Panc1 (cell line): ENCODE data around the gene ZCCHC3. TPM values are rescaled to one million over a fixed set of nuclear protein-coding genes. Genes with fewer than 3 reads are reported as not detected.

ENCODE experiments used
- ATAC-seq: fragments of 200-7000 bp; cut with Tn5 transposase; 2 replicates; pipeline ENCODE4 v1.9.1; 2020; ENCODE audit warnings: mild to moderate bottlenecking, moderate library complexity
- BruUV-seq: library from RNA; stranded (reverse); fragments of 400-500 nt; replicated peaks from 2 replicates; lab custom pipeline; 2021; lab: Mats Ljungman, UMichigan
- CTCF ChIA-PET: fragments of 300-600 bp; sonication (Branson Sonifier 250); formaldehyde crosslinking; loops from one replicate; lab custom pipeline; 2022; ENCODE audit warnings: antibody characterized with exemption; lab: Charles Lee
- POLR2A ChIA-PET: fragments of 300-600 bp; sonication (Branson Sonifier 250); formaldehyde crosslinking; loops from one replicate; lab custom pipeline; 2022; ENCODE audit warnings: antibody characterized with exemption; lab: Charles Lee
- DNase-seq: peaks from one replicate; pipeline ENCODE4 v3.0.0-alpha.2; 2010; ENCODE audit warnings: low read depth, low spot score
- H3K27ac ChIP-seq: 2 replicates; pipeline ENCODE4 v1.5.1; 2011; ENCODE audit warnings: mild to moderate bottlenecking, low read length, inconsistent platforms
- H3K27me3 ChIP-seq: fragments of 200-500 bp; sonication (Bioruptor generic); 2 replicates; pipeline ENCODE4 v1.6.0; 2014; ENCODE audit warnings: low read length, inconsistent platforms; ENCODE audit not compliant: control insufficient read depth, insufficient read depth
- H3K36me3 ChIP-seq: fragments of 200-500 bp; sonication (Bioruptor generic); 2 replicates; pipeline ENCODE4 v1.5.1; 2014; ENCODE audit warnings: inconsistent platforms, mild to moderate bottlenecking, low read length, moderate library complexity; ENCODE audit not compliant: control insufficient read depth, insufficient read depth
- H3K4me1 ChIP-seq: 2 replicates; pipeline ENCODE4 v1.5.1; 2011; ENCODE audit warnings: inconsistent platforms, mild to moderate bottlenecking, low read length, moderate library complexity; ENCODE audit not compliant: control insufficient read depth, insufficient read depth
- H3K4me3 ChIP-seq, 2 experiments: 2 replicates each; pipeline ENCODE4 v1.5.1; 2011 to 2012; ENCODE audit warnings: low read depth in 2 of 2, low read length in 2 of 2, mild to moderate bottlenecking in 2 of 2, inconsistent platforms in 1 of 2, moderate library complexity in 1 of 2
- H3K9me3 ChIP-seq: fragments of 200-500 bp; sonication (Bioruptor generic); 2 replicates; pipeline ENCODE4 v1.5.1; 2014; ENCODE audit warnings: low read depth, mild to moderate bottlenecking, inconsistent platforms, low read length, moderate library complexity; ENCODE audit not compliant: control insufficient read depth, insufficient read depth
- POLR2AphosphoS5 ChIP-seq: IDR thresholded peaks from 2 replicates; pipeline ENCODE4 v1.6.1; 2012; ENCODE audit warnings: mild to moderate bottlenecking, low read depth, low read length, moderate library complexity
- REST ChIP-seq, 2 experiments: IDR thresholded peaks; 2 replicates each; pipeline ENCODE4 v1.6.1; 2011 to 2012; ENCODE audit warnings: low read depth in 2 of 2, control low read depth in 1 of 2, low read length in 1 of 2, mild to moderate bottlenecking in 1 of 2, moderate library complexity in 1 of 2; ENCODE audit not compliant: insufficient read depth in 1 of 2
- SIN3A ChIP-seq: IDR thresholded peaks from 2 replicates; pipeline ENCODE4 v1.6.1; 2012; ENCODE audit warnings: low read depth, mild to moderate bottlenecking, low read length, moderate library complexity, borderline replicate concordance; ENCODE audit not compliant: insufficient read depth
- TCF7L2 ChIP-seq: IDR thresholded peaks from 2 replicates; pipeline ENCODE4 v1.6.1; 2011; ENCODE audit warnings: mild to moderate bottlenecking, low read depth, low read length, inconsistent platforms
- in situ Hi-C: cut with HindIII; loops from 2 replicates; pipeline ENCODE4 v1.10.0; 2016; ENCODE audit warnings: low sequenced_read_pairs, low pct_unique_long_range_greater_than_20kb
- intact Hi-C: fragments of 100-400 bp; cut with micrococcal nuclease; formaldehyde crosslinking; loops from one replicate; pipeline ENCODE4 v1.10.0; 2022; ENCODE audit not compliant: unreplicated experiment
- total RNA-seq: library from RNA; stranded (reverse); gene quantifications from one replicate; pipeline ENCODE4 v1.2.1, GENCODE V29; 2021; ENCODE audit not compliant: unreplicated experiment
- TF ChIP-seq, protein P1 (sequence below): fragments of 450-650 bp; IDR thresholded peaks from 2 replicates; pipeline ENCODE4 v1.5.1; 2017; ENCODE audit warnings: mild to moderate bottlenecking

The ZCCHC3 gene
- total RNA-seq, 1 experiment from 2014 or later, result 18.9 TPM

DNA sequence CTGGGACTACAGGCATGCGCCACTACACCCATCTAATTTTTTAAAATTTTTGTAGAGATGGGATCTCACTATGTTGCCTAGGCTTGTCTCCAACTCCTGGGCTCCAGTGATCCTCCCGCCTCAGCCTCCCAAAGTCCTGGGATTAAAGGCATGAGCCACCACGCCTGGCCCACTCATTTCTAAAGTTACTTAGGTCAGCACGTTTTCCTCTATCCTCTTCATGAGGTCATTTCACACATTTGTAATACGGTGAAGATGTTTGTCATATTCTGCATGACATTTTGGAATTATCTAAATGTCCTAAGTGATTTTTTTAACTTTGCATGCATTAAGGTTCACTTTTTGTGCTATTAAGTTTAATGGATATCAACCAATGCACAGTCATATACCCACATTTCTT lies 16.0 kb downstream of the ZCCHC3 start:
- ChIA-PET POLR2A (no interaction called here), CTCF (no interaction called here)
- H3K4me3 ChIP-seq, result no peak overlapping the region
- H3K27me3 ChIP-seq, result no peaks in the 10 kb centered on the region
- H3K36me3 ChIP-seq, result no peaks in the 10 kb centered on the region
- TF ChIP-seq SIN3A, result no peak
- TF ChIP-seq REST (IDR thresholded peaks at IDR 0.05; ENCODE audit: insufficient read depth in 1 of 2, low read depth in 2 of 2, low read length in 1 of 2), result no peak
- TF ChIP-seq POLR2AphosphoS5, result no peak
- no peak for TF ChIP-seq TCF7L2
- TF ChIP-seq, protein P1, sequence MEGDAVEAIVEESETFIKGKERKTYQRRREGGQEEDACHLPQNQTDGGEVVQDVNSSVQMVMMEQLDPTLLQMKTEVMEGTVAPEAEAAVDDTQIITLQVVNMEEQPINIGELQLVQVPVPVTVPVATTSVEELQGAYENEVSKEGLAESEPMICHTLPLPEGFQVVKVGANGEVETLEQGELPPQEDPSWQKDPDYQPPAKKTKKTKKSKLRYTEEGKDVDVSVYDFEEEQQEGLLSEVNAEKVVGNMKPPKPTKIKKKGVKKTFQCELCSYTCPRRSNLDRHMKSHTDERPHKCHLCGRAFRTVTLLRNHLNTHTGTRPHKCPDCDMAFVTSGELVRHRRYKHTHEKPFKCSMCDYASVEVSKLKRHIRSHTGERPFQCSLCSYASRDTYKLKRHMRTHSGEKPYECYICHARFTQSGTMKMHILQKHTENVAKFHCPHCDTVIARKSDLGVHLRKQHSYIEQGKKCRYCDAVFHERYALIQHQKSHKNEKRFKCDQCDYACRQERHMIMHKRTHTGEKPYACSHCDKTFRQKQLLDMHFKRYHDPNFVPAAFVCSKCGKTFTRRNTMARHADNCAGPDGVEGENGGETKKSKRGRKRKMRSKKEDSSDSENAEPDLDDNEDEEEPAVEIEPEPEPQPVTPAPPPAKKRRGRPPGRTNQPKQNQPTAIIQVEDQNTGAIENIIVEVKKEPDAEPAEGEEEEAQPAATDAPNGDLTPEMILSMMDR, result no peak
- no peak overlapping the region for H3K27ac ChIP-seq
- DNase-seq, result no peak
- no TSS peak for BruUV-seq
- H3K9me3 ChIP-seq, result no peaks in the 10 kb centered on the region
- intact Hi-C loops (no loop called here), in situ Hi-C loops (no loop called here)
- H3K4me1 ChIP-seq, result peaks cover 8% of the 10 kb centered on the region
- ATAC-seq, result no peak

DNA sequence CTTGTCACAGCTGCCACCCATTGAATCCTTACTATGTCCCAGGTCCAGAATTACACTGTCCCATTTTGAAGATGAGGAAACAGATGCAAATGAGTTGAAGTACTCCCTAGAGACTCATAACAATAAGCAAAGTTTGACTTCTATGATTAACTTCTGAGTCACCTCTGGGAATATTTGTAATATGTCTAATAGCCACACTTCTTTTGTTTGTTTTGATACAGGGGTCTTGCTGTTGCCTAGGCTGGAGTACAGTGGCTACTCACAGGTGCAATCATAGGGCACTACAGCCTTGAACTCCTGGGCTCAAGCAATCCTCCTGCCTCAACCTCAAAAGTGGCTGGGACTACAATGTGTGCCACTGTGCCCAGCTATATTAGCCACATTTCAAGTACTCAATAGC lies 16.6 kb downstream of the ZCCHC3 start:
- in situ Hi-C loops, result no loop called here
- ChIA-PET POLR2A (no interaction called here), CTCF (no interaction called here)
- H3K27me3 ChIP-seq, result no peaks in the 10 kb centered on the region
- H3K4me3 ChIP-seq, result no peak overlapping the region
- no peak for DNase-seq
- no peaks in the 10 kb centered on the region for H3K36me3 ChIP-seq
- H3K9me3 ChIP-seq, result no peaks in the 10 kb centered on the region
- TSS peak; percentile 54 for BruUV-seq
- H3K27ac ChIP-seq, result no peak overlapping the region
- peaks cover 8% of the 10 kb centered on the region for H3K4me1 ChIP-seq
- intact Hi-C loops, result no loop called here
- no peak for TF ChIP-seq TCF7L2
- no peak for TF ChIP-seq REST (IDR thresholded peaks at IDR 0.05; ENCODE audit: insufficient read depth in 1 of 2, low read depth in 2 of 2, low read length in 1 of 2)
- TF ChIP-seq, protein P1, result no peak
- no peak for TF ChIP-seq SIN3A
- TF ChIP-seq POLR2AphosphoS5, result no peak
- peak; percentile 17; the same call in 1 of the 2 replicates for ATAC-seq
